ENCODE data around the gene PSG4. TPM values are rescaled to one million over a fixed set of nuclear protein-coding genes. Genes with fewer than 3 reads are reported as not detected.
"Not testable (repeated sequence)": the region's sequence is repeated elsewhere in the genome, so short reads cannot be mapped to it uniquely, and the experiment has no call there.

PSG4 gene
- total and polyA plus RNA-seq, 2 of the 8 experiments (the other 6 are each of a cell fraction or from before 2014, with no cell fraction given): not detected

DNA sequence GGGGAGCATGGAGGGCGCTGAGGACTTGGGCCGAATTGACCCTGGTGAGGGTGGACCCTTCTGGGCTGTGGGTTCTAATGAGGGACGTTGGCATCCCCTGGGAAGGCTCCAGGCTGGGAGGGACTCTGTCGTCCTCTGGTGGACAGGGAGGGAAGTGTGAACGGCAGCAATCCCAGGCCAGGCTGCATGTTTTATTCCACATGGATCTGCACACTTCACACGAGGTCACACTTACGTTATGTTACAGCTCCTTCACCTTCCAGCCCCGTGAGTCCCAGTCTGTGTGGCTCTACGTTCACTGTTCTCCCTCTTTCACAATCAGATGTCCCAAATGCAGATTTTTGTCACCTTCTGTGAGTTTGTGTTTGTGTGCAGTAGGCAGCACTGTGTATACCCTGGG is 17.3 kb downstream of the PSG4 start:
- H4K20me1 ChIP-seq (replicated peaks in 1 of 2; ENCODE audit: control insufficient read depth in 1 of 2, insufficient read depth in 2 of 2, low read length in 2 of 2); CTCF ChIA-PET (ENCODE audit: partially characterized antibody); FAIRE-seq; H3K36me3 ChIP-seq (ENCODE audit: control insufficient read depth in 2 of 4, insufficient read depth in 4 of 4, low read length in 3 of 4); H3K27ac ChIP-seq (ENCODE audit: low read depth, low read length); H3K4ac ChIP-seq (replicated peaks; ENCODE audit: insufficient read length, low read depth, low read length); H2BK5ac ChIP-seq (ENCODE audit: low read depth, low read length); H4K5ac ChIP-seq (ENCODE audit: insufficient read length, low read depth, low read length); H3K4me1 ChIP-seq (replicated peaks in 1 of 4; ENCODE audit: control insufficient read depth in 3 of 4, insufficient read depth in 4 of 4, low read length in 3 of 4); H3K14ac ChIP-seq (ENCODE audit: insufficient read length); H3K56ac ChIP-seq (replicated peaks; ENCODE audit: insufficient read length, low read depth, low read length); H4K8ac ChIP-seq (ENCODE audit: extremely low read depth, insufficient read depth, low read length); H3K4me2 ChIP-seq (ENCODE audit: insufficient read depth in 1 of 2, low read depth in 2 of 2, low read length in 2 of 2); POLR2A ChIA-PET (ENCODE audit: partially characterized antibody); DNase-seq (ENCODE audit: low read depth in 1 of 2, low spot score in 2 of 2); H2BK15ac ChIP-seq (ENCODE audit: low read length); H4K91ac ChIP-seq (replicated peaks; ENCODE audit: insufficient read length, low read length); H3K4me3 ChIP-seq (ENCODE audit: extremely low read depth in 1 of 4, insufficient read depth in 2 of 4, low read depth in 3 of 4, low read length in 4 of 4); H3K27me3 ChIP-seq (replicated peaks in 1 of 4; ENCODE audit: control insufficient read depth in 3 of 4, extremely low read depth in 1 of 4, insufficient read depth in 3 of 4, low read length in 3 of 4); H2BK12ac ChIP-seq (ENCODE audit: low read depth, low read length); H2BK20ac ChIP-seq (ENCODE audit: low read length); H2AK5ac ChIP-seq (ENCODE audit: low read depth, low read length); H3K79me1 ChIP-seq (ENCODE audit: low read depth, low read length); H2BK120ac ChIP-seq (replicated peaks; ENCODE audit: low read depth, low read length); H2AFZ ChIP-seq (ENCODE audit: low read length); H3K79me2 ChIP-seq (ENCODE audit: control insufficient read depth in 1 of 2, insufficient read depth in 2 of 2, low read length in 2 of 2); H3K23me2 ChIP-seq (ENCODE audit: low read depth, low read length); H3K23ac ChIP-seq (ENCODE audit: insufficient read length); H3K9ac ChIP-seq (replicated peaks in 1 of 4; ENCODE audit: extremely low read depth in 1 of 4, low read depth in 3 of 4, low read length in 3 of 4); H3K18ac ChIP-seq (ENCODE audit: extremely low read depth, low read length): not testable (repeated sequence)
- H3K9me3 ChIP-seq (ENCODE audit: insufficient read depth in 2 of 2, low read depth in 1 of 2, low read length in 1 of 2): peaks cover 11 to 60% of the 10 kb centered on the region in 2 experiments
- WGBS, 2 experiments (ENCODE audit: extremely low coverage in 1 of 2, insufficient coverage in 1 of 2, insufficient read length in 1 of 2, insufficient replicate concordance in 2 of 2, low coverage in 1 of 2, low lambda C conversion rate in 2 of 2, missing lambda C conversion rate in 1 of 2): 61% methylated on average over 9 of the region's 9 CpGs; no CpG with 5 or more reads in 1 of the 2 experiments
- TF ChIP-seq, protein P1, sequence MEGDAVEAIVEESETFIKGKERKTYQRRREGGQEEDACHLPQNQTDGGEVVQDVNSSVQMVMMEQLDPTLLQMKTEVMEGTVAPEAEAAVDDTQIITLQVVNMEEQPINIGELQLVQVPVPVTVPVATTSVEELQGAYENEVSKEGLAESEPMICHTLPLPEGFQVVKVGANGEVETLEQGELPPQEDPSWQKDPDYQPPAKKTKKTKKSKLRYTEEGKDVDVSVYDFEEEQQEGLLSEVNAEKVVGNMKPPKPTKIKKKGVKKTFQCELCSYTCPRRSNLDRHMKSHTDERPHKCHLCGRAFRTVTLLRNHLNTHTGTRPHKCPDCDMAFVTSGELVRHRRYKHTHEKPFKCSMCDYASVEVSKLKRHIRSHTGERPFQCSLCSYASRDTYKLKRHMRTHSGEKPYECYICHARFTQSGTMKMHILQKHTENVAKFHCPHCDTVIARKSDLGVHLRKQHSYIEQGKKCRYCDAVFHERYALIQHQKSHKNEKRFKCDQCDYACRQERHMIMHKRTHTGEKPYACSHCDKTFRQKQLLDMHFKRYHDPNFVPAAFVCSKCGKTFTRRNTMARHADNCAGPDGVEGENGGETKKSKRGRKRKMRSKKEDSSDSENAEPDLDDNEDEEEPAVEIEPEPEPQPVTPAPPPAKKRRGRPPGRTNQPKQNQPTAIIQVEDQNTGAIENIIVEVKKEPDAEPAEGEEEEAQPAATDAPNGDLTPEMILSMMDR (IDR thresholded peaks at IDR 0.05; ENCODE audit: control extremely low read depth in 1 of 3, insufficient read depth in 1 of 3, low read depth in 1 of 3, low read length in 3 of 3): peak in 1 of 3 experiments; percentile 6; a peak in 1 of 4 replicates
